Measurements from ENCODE around the gene CYP4Z1.
"Not testable (repeated sequence)": the region's sequence is repeated elsewhere in the genome, so short reads cannot be mapped to it uniquely, and the experiment has no call there.

The CYP4Z1 gene

GRCh38 chr1:47128221-47128620 lies 61.2 kb downstream of the CYP4Z1 start:
- no peak for DNase-seq (ENCODE audit: low spot score)

- DNase-seq (ENCODE audit: low spot score): not testable (repeated sequence)
Measured at GRCh38 chr1:47128854-47129253, 61.8 kb downstream of the CYP4Z1 start.

DNA sequence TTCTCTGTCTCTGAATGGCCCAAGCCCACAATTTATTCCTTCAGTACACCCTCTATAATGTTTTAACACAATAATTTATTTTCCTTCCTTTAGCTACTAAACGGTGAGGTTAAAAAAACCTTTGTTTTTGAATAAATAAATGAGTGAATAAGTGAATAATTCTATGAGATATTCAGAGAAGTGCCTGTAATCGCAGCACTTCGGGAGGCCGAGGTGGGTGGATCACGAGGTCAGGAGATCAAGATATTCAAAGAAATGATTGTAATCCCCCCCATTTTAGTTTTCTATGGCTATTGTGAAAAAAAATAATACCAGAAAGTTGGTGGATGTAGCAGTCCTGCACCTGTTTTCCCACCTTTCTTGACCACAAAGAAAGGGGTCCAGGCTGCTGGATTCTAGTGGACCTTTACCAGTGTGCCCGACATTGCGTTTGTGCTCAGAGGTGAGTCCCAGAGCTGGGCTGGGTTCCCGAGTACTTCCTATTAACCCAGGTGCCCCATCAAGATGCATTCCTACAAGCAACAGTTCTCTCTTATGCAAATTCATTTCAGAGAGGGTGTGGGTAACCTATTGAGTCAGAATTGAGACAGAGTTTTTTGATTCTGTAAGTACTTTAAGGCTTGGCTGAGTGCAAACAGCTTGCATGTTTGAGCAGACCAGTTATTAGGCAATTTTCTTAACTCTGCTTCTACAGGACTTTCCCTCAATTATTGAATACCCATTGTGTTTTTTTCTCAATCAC lies 62.6 kb downstream of the CYP4Z1 start:
- DNase-seq (ENCODE audit: low spot score): not testable (repeated sequence)

DNA sequence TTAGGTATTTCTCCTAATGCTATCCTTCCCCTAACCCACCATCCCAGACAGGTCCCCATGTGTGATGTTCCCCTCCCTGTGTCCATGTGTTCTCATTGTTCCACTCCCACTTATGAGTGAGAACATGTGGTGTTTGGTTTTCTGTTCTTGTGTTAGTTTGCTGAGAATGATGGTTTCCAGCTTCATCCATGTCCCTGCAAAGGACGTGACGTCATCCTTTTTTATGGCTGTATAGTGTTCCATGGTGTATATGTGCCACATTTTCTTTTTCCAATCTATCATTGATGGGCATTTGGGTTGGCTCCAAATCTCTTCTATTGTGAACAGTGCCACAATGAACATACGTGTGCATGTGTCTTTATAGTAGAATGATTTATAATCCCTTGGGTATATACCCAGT lies 65.6 kb downstream of the CYP4Z1 start:
- not testable (repeated sequence) for DNase-seq (ENCODE audit: low spot score)

- DNase-seq (ENCODE audit: low spot score): no peak
Measured at GRCh38 chr1:47137198-47137597, 70.2 kb downstream of the CYP4Z1 start, which contains the start of gene CYP4A22. Gene CYP4A22 (plus strand): TSS chr1:47137441. CDS start chr1:47137486, 45 bp downstream.

DNA sequence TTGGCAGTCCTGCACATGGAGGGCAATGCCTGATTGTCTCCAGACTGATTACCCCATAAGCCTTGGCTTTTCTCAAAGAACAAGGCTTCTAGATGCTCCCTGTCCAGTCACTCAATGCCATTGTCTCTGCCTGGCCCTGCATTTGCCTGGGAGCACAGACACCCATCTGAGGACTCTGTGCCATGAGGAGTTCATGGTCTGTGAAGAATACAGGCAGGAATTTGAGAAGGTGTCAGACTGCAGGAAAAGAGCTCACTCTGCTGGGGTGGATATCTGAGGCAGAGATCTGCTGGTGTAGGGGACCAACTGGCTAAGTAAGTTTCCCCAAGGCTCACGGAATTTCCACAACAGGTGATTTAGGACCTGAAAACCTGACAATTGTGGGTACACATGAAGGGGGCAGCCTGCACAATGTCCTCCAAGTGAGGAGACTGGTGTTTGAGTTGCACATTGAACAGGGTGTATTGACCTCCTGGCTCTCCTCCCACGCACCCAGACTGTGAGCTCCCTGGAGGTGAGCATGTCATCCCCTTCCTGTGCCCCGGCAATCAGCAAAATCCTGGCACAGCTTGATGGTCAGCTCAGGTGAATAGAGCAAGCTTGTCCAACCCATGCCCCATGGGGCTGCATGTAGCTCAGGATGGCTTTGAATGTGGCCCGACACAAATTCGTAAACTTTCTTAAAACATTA lies 71.0 kb downstream of the CYP4Z1 start:
- DNase-seq (ENCODE audit: low spot score): no peak

GRCh38 chr1:47140358-47140757 lies 73.3 kb downstream of the CYP4Z1 start:
- not testable (repeated sequence) for DNase-seq (ENCODE audit: low spot score)

DNA sequence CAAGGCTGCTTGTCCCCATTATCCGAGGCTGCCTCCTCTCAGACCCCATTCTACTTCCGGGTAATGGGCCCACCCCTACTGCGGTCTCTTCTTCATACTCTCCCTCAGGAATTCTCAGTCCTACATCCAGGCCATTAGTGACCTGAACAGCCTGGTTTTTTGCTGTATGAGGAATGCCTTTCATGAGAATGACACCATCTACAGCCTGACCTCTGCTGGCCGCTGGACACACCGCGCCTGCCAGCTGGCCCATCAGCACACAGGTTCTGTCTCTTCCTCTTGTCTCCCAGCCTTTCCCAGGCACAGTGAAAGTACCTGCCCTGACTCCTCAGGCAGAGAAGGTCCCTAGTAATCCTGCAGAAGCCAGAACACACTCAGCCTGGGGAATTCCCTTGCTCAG lies 76.6 kb downstream of the CYP4Z1 start:
- DNase-seq (ENCODE audit: low spot score): not testable (repeated sequence)

DNA sequence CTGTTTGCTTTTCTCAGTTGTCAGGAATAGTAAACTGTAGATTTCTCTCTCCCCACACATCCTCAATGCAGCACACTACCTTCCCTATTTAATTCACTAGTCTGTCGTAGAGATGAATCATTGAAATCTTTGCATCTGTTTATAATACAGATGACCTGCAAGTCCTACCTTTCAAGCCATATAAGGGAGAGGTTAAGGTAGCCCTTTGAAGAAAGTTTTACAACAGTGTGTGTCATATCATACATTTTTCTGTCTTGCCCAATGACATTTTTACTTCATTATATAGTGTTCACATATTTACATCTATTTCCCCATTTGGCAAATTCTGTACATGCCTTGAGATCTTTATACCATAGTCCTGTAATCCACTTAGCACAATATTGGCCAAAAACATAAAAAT lies 79.5 kb downstream of the CYP4Z1 start:
- not testable (repeated sequence) for DNase-seq (ENCODE audit: low spot score)

GRCh38 chr1:47147047-47147785 lies 80.2 kb downstream of the CYP4Z1 start:
- DNase-seq (ENCODE audit: low spot score): no peak

- not testable (repeated sequence) for DNase-seq (ENCODE audit: low spot score)
Measured at GRCh38 chr1:47149162-47149561, 82.1 kb downstream of the CYP4Z1 start.

GRCh38 chr1:47156457-47156856 lies 89.4 kb downstream of the CYP4Z1 start:
- DNase-seq (ENCODE audit: low spot score): not testable (repeated sequence)

GRCh38 chr1:47157957-47158356 lies 90.9 kb downstream of the CYP4Z1 start:
- DNase-seq (ENCODE audit: low spot score): not testable (repeated sequence)

- no peak for DNase-seq (ENCODE audit: low spot score)
Measured at GRCh38 chr1:47160716-47161115, 93.7 kb downstream of the CYP4Z1 start.

- DNase-seq (ENCODE audit: low spot score): no peak
Measured at GRCh38 chr1:47161298-47162040, 94.4 kb downstream of the CYP4Z1 start.

DNA sequence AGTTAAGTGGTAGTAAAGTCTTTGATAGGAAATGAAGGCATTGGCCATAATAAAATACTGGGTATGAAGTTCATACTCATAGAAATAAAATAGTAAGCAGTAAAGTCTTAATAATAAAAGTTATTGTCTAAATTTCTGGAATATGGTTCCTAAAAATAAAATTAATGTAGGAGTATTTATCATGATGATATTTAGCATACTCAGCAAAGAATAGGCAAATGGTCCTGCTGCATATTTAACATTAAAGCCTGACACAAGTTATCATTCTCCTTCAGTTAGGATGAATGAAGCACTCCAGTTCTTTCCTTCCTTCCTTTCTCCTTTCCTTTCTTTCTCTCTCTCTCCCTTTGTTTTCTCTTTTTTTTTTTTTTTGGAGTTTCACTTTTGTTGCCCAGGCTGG lies 97.5 kb downstream of the CYP4Z1 start:
- DNase-seq (ENCODE audit: low spot score): no peak

Data from HuH-7 (cell line).